IMR-90 (cell line): ENCODE data around the gene LRRC36. TPM values are rescaled to one million over a fixed set of nuclear protein-coding genes. Genes with fewer than 3 reads are reported as not detected.

Experiments
- ATAC-seq: fragments of 200-7000 bp; cut with Tn5 transposase; 2 replicates; pipeline ENCODE4 v1.9.1; 2020; ENCODE audit warnings: low read depth, mild to moderate bottlenecking, moderate library complexity
- BruUV-seq: library from RNA; stranded (reverse); fragments of 400-500 nt; replicated peaks from 2 replicates; lab custom pipeline; 2021; lab: Mats Ljungman, UMichigan
- CTCF ChIA-PET: fragments of 300-600 bp; formaldehyde crosslinking; extraction: SDS; loops from one replicate; lab custom pipeline; 2021; ENCODE audit warnings: antibody characterized with exemption; lab: Yijun Ruan, JAX
- POLR2A ChIA-PET: fragments of 300-600 bp; sonication (Branson Sonifier 250); formaldehyde crosslinking; loops from one replicate; lab custom pipeline; 2022; ENCODE audit warnings: antibody characterized with exemption; ENCODE audit not compliant: unreplicated experiment; lab: Charles Lee
- DNase-seq: peaks from one replicate; pipeline ENCODE4 v3.0.0; 2013
- H2AFZ ChIP-seq: replicated peaks from 2 replicates; pipeline ENCODE3; 2013; ENCODE audit warnings: low read length, mild to moderate bottlenecking; ENCODE audit not compliant: poor library complexity
- H2AK5ac ChIP-seq: 2 replicates; pipeline ENCODE4 v1.6.1; 2013; ENCODE audit warnings: low read depth, low read length, inconsistent platforms
- H2AK9ac ChIP-seq: replicated peaks from 2 replicates; pipeline ENCODE3; 2013; ENCODE audit warnings: mild to moderate bottlenecking, low read depth, low read length, moderate library complexity; ENCODE audit not compliant: poor library complexity
- H2BK120ac ChIP-seq: 2 replicates; pipeline ENCODE4 v1.6.1; 2013; ENCODE audit warnings: low read depth, low read length, inconsistent platforms
- H2BK15ac ChIP-seq: 3 replicates; pipeline ENCODE4 v1.6.1; 2013; ENCODE audit warnings: low read depth, low read length, inconsistent platforms
- H2BK20ac ChIP-seq: 2 replicates; pipeline ENCODE4 v1.6.1; 2013; ENCODE audit warnings: low read depth, mild to moderate bottlenecking, inconsistent platforms, low read length, moderate library complexity
- H2BK5ac ChIP-seq: 2 replicates; pipeline ENCODE4 v1.6.1; 2013; ENCODE audit warnings: mild to moderate bottlenecking, low read depth, low read length, inconsistent platforms; ENCODE audit not compliant: poor library complexity, severe bottlenecking
- H3K14ac ChIP-seq: replicated peaks from 2 replicates; pipeline ENCODE4 v1.6.1; 2013; ENCODE audit warnings: low read depth, low read length, inconsistent platforms
- H3K18ac ChIP-seq: 2 replicates; pipeline ENCODE4 v1.6.1; 2013; ENCODE audit warnings: low read depth, low read length, control low read depth
- H3K23ac ChIP-seq: 2 replicates; pipeline ENCODE4 v1.6.1; 2013; ENCODE audit warnings: low read depth, low read length, inconsistent platforms
- H3K27ac ChIP-seq: 2 replicates; pipeline ENCODE4 v1.5.1; 2013; ENCODE audit warnings: mild to moderate bottlenecking, control low read depth, low read length; ENCODE audit not compliant: insufficient read depth
- H3K27me3 ChIP-seq: 2 replicates; pipeline ENCODE4 v1.6.1; 2013; ENCODE audit warnings: low read length; ENCODE audit not compliant: control insufficient read depth, insufficient read depth
- H3K36me3 ChIP-seq: 2 replicates; pipeline ENCODE4 v1.6.1; 2013; ENCODE audit warnings: low read length, mixed read lengths; ENCODE audit not compliant: control insufficient read depth, insufficient read depth
- H3K4ac ChIP-seq: 2 replicates; pipeline ENCODE4 v1.6.1; 2013; ENCODE audit warnings: low read depth, low read length, inconsistent platforms
- H3K4me1 ChIP-seq: 2 replicates; pipeline ENCODE4 v1.6.1; 2013; ENCODE audit warnings: low read length, mixed read lengths; ENCODE audit not compliant: control insufficient read depth, insufficient read depth
- H3K4me2 ChIP-seq: 2 replicates; pipeline ENCODE4 v1.6.1; 2013; ENCODE audit warnings: low read depth, mild to moderate bottlenecking, control low read depth, low read length, moderate library complexity
- H3K4me3 ChIP-seq: 2 replicates; pipeline ENCODE4 v1.5.1; 2013; ENCODE audit warnings: low read depth, mild to moderate bottlenecking, control low read depth, low read length, moderate library complexity; ENCODE audit not compliant: insufficient read depth
- H3K56ac ChIP-seq: 2 replicates; pipeline ENCODE4 v1.6.1; 2013; ENCODE audit warnings: low read length, inconsistent platforms; ENCODE audit not compliant: insufficient read depth; ENCODE audit errors: extremely low read depth
- H3K79me1 ChIP-seq, 2 experiments: 2 replicates each; pipeline ENCODE4 v1.6.1; 2013; ENCODE audit warnings: low read length in 2 of 2, inconsistent platforms in 1 of 2, low read depth in 1 of 2
- H3K9ac ChIP-seq: 2 replicates; pipeline ENCODE4 v1.6.1; 2013; ENCODE audit warnings: low read depth, low read length, control low read depth
- H3K9me1 ChIP-seq: 2 replicates; pipeline ENCODE4 v1.6.1; 2013; ENCODE audit warnings: low read length, inconsistent platforms; ENCODE audit not compliant: insufficient read depth
- H3K9me3 ChIP-seq: 2 replicates; pipeline ENCODE4 v1.6.1; 2013; ENCODE audit warnings: low read length; ENCODE audit not compliant: control insufficient read depth, insufficient read depth
- H4K20me1 ChIP-seq: 2 replicates; pipeline ENCODE4 v1.6.1; 2013; ENCODE audit warnings: low read length, inconsistent platforms; ENCODE audit not compliant: insufficient read depth
- H4K5ac ChIP-seq: 2 replicates; pipeline ENCODE4 v1.6.1; 2013; ENCODE audit warnings: mild to moderate bottlenecking, low read depth, low read length, control low read depth
- H4K8ac ChIP-seq, 2 experiments: 2 replicates each; pipeline ENCODE4 v1.6.1; 2013; ENCODE audit warnings: low read depth in 2 of 2, low read length in 2 of 2, control low read depth in 1 of 2, inconsistent platforms in 1 of 2
- H4K91ac ChIP-seq: 2 replicates; pipeline ENCODE4 v1.6.1; 2013; ENCODE audit warnings: low read depth, low read length, inconsistent platforms; ENCODE audit not compliant: insufficient read depth
- BHLHE40 ChIP-seq: fragments of 150-350 bp; IDR thresholded peaks from 2 replicates; pipeline ENCODE4 v1.6.1; 2016; ENCODE audit warnings: mild to moderate bottlenecking, low read depth, low read length
- CEBPB ChIP-seq: IDR thresholded peaks from 2 replicates; pipeline ENCODE4 v1.6.1; 2012; ENCODE audit warnings: low read depth, low read length, improper control_type of control experiment
- CHD1 ChIP-seq: IDR thresholded peaks from 2 replicates; pipeline ENCODE4 v1.6.1; 2012; ENCODE audit warnings: low read depth, low read length, improper control_type of control experiment
- FOS ChIP-seq: fragments of 150-350 bp; IDR thresholded peaks from 2 replicates; pipeline ENCODE4 v1.6.1; 2016; ENCODE audit warnings: low read depth, low read length
- MAFK ChIP-seq: IDR thresholded peaks from 2 replicates; pipeline ENCODE4 v1.6.1; 2012; ENCODE audit warnings: low read depth, low read length, improper control_type of control experiment
- MAZ ChIP-seq: IDR thresholded peaks from 2 replicates; pipeline ENCODE4 v1.6.1; 2012; ENCODE audit warnings: low read depth, mild to moderate bottlenecking, low read length, improper control_type of control experiment, moderate library complexity, borderline replicate concordance
- MXI1 ChIP-seq: IDR thresholded peaks from 2 replicates; pipeline ENCODE4 v1.6.1; 2012; ENCODE audit warnings: low read depth, mild to moderate bottlenecking, low read length, moderate library complexity, borderline replicate concordance
- NFE2L2 ChIP-seq: fragments of 150-350 bp; IDR thresholded peaks from 2 replicates; pipeline ENCODE4 v1.6.1; 2016; ENCODE audit warnings: low read depth, mild to moderate bottlenecking, low read length
- POLR2A ChIP-seq: IDR thresholded peaks from 2 replicates; pipeline ENCODE4 v1.6.1; 2012; ENCODE audit warnings: mild to moderate bottlenecking, low read depth, low read length
- RAD21 ChIP-seq: IDR thresholded peaks from 2 replicates; pipeline ENCODE4 v1.6.1; 2012; ENCODE audit warnings: low read length, improper control_type of control experiment
- RCOR1 ChIP-seq: IDR thresholded peaks from 2 replicates; pipeline ENCODE4 v1.6.1; 2012; ENCODE audit warnings: mild to moderate bottlenecking, low read length, improper control_type of control experiment; ENCODE audit not compliant: insufficient replicate concordance
- RFX5 ChIP-seq: IDR thresholded peaks from 2 replicates; pipeline ENCODE4 v1.8.0; 2012; ENCODE audit warnings: low read depth, mild to moderate bottlenecking, low read length, moderate library complexity
- SMC3 ChIP-seq: fragments of 150-350 bp; IDR thresholded peaks from 2 replicates; pipeline ENCODE4 v1.6.1; 2016; ENCODE audit warnings: low read depth, mild to moderate bottlenecking, antibody characterized with exemption, low read length, moderate library complexity
- USF2 ChIP-seq: fragments of 150-350 bp; IDR thresholded peaks from 2 replicates; pipeline ENCODE4 v1.6.1; 2017; ENCODE audit warnings: mild to moderate bottlenecking, antibody characterized with exemption, low read length, low read depth
- WGBS, 2 experiments: methylation state at CpG; one replicate each; pipeline versions ENCODE4 v1.1.5 to v1.1.7; 2013; ENCODE audit warnings: missing lambda C conversion rate in 2 of 2; ENCODE audit not compliant: insufficient read length in 1 of 2; ENCODE audit errors: extremely low coverage in 2 of 2; 5-methylcytosine and 5-hydroxymethylcytosine counted together
- dilution Hi-C: fragments of 300-500 bp; cut with HindIII; formaldehyde crosslinking; loops from one replicate; pipeline ENCODE4 v1.14.3; 2018; ENCODE audit warnings: low sequenced_read_pairs; ENCODE audit not compliant: unreplicated experiment
- in situ Hi-C: fragments of 300-500 bp; cut with MboI; formaldehyde crosslinking; loops from 3 replicates; pipeline ENCODE4 v1.14.3; 2019; ENCODE audit warnings: low sequenced_read_pairs, inconsistent platforms, mixed read lengths
- intact Hi-C: fragments of 100-400 bp; cut with micrococcal nuclease; formaldehyde crosslinking; loops from 2 replicates; pipeline ENCODE4 v1.10.0; 2022
- polyA plus RNA-seq, 3 experiments: library from polyadenylated mRNA; depleted of rRNA; stranded (reverse); fragments of >200 nt; gene quantifications; 2 replicates each; pipeline ENCODE4 v1.2.3, GENCODE V29; 2012; ENCODE audit warnings: low replicate concordance in 1 of 3
- total RNA-seq: library from RNA; depleted of rRNA; stranded (reverse); fragments of >200 nt; gene quantifications from 2 replicates; pipeline ENCODE4 v1.2.3, GENCODE V29; 2012
- TF ChIP-seq, protein P1 (sequence below): fragments of 150-350 bp; IDR thresholded peaks from 2 replicates; pipeline ENCODE4 v1.6.1; 2016; ENCODE audit warnings: low read depth, mild to moderate bottlenecking, low read length, moderate library complexity, borderline replicate concordance
- TF ChIP-seq, protein P2 (sequence below): conservative IDR thresholded peaks from 2 replicates; pipeline ENCODE4 v1.5.1; 2012; ENCODE audit warnings: mild to moderate bottlenecking, low read depth, low read length, improper control_type of control experiment

LRRC36 gene
- total and polyA plus RNA-seq, 2 of the 4 experiments (the other 2 are of a cell fraction), result 0.18 to 0.29 TPM

- Histone ChIP-seq H2BK5ac (no peak overlapping the region), H3K14ac (no peak overlapping the region), H4K20me1 (no peaks in the 10 kb centered on the region), H3K36me3 (no peaks in the 10 kb centered on the region), H4K5ac (no peak overlapping the region), H2BK20ac (no peak overlapping the region), H2BK15ac (no peak overlapping the region), H3K27ac (no peak overlapping the region), H4K91ac (no peak overlapping the region), H3K4me3 (no peak overlapping the region), H3K79me1 (no peaks in the 10 kb centered on the region), H3K9ac (no peak overlapping the region), H3K56ac (no peak overlapping the region), H3K9me3 (no peaks in the 10 kb centered on the region), H2BK120ac (no peak overlapping the region), H3K4me2 (no peak overlapping the region), H3K4me1 (no peaks in the 10 kb centered on the region), H4K8ac (no peak overlapping the region), H3K23ac (no peak overlapping the region), H2AFZ (no peak overlapping the region), H2AK9ac (no peak overlapping the region), H3K4ac (no peak overlapping the region), H3K18ac (no peak overlapping the region), H2AK5ac (no peak overlapping the region), H3K27me3 (no peaks in the 10 kb centered on the region), H3K9me1 (no peaks in the 10 kb centered on the region)
- no CpG with 5 or more reads among the region's 1 CpG for WGBS, 2 experiments
- no TSS peak for BruUV-seq
- in situ Hi-C loops (no loop called here), dilution Hi-C loops (no loop called here), intact Hi-C loops (no loop called here)
- no peak for TF ChIP-seq RAD21
- TF ChIP-seq, protein P1, sequence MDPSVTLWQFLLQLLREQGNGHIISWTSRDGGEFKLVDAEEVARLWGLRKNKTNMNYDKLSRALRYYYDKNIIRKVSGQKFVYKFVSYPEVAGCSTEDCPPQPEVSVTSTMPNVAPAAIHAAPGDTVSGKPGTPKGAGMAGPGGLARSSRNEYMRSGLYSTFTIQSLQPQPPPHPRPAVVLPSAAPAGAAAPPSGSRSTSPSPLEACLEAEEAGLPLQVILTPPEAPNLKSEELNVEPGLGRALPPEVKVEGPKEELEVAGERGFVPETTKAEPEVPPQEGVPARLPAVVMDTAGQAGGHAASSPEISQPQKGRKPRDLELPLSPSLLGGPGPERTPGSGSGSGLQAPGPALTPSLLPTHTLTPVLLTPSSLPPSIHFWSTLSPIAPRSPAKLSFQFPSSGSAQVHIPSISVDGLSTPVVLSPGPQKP, result no peak
- no peak for TF ChIP-seq MAFK
- no peak for TF ChIP-seq MXI1
- no peak for TF ChIP-seq FOS
- no peak for TF ChIP-seq CEBPB
- TF ChIP-seq POLR2A, result no peak
- TF ChIP-seq RCOR1, result no peak
- no peak for TF ChIP-seq CHD1
- no peak for TF ChIP-seq SMC3
- TF ChIP-seq RFX5, result no peak
- TF ChIP-seq NFE2L2, result no peak
- TF ChIP-seq MAZ, result no peak
- TF ChIP-seq, protein P2, sequence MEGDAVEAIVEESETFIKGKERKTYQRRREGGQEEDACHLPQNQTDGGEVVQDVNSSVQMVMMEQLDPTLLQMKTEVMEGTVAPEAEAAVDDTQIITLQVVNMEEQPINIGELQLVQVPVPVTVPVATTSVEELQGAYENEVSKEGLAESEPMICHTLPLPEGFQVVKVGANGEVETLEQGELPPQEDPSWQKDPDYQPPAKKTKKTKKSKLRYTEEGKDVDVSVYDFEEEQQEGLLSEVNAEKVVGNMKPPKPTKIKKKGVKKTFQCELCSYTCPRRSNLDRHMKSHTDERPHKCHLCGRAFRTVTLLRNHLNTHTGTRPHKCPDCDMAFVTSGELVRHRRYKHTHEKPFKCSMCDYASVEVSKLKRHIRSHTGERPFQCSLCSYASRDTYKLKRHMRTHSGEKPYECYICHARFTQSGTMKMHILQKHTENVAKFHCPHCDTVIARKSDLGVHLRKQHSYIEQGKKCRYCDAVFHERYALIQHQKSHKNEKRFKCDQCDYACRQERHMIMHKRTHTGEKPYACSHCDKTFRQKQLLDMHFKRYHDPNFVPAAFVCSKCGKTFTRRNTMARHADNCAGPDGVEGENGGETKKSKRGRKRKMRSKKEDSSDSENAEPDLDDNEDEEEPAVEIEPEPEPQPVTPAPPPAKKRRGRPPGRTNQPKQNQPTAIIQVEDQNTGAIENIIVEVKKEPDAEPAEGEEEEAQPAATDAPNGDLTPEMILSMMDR, result no peak
- no peak for TF ChIP-seq BHLHE40
- TF ChIP-seq USF2, result no peak
- CTCF ChIA-PET, result no interaction called here
- POLR2A ChIA-PET, result no interaction called here
- DNase-seq (no peak), ATAC-seq (no peak)
Measured at GRCh38 chr16:67336116-67336515, 9.5 kb downstream of the LRRC36 start.
